HG03066 (cell line): ENCODE data around the gene ATP5F1E.

Experiments
- ATAC-seq: cut with Tn5 transposase; IDR thresholded peaks from one replicate; pipeline ENCODE4 v1.9.1; 2021; ENCODE audit warnings: low read depth; ENCODE audit not compliant: unreplicated experiment

The ATP5F1E gene

DNA sequence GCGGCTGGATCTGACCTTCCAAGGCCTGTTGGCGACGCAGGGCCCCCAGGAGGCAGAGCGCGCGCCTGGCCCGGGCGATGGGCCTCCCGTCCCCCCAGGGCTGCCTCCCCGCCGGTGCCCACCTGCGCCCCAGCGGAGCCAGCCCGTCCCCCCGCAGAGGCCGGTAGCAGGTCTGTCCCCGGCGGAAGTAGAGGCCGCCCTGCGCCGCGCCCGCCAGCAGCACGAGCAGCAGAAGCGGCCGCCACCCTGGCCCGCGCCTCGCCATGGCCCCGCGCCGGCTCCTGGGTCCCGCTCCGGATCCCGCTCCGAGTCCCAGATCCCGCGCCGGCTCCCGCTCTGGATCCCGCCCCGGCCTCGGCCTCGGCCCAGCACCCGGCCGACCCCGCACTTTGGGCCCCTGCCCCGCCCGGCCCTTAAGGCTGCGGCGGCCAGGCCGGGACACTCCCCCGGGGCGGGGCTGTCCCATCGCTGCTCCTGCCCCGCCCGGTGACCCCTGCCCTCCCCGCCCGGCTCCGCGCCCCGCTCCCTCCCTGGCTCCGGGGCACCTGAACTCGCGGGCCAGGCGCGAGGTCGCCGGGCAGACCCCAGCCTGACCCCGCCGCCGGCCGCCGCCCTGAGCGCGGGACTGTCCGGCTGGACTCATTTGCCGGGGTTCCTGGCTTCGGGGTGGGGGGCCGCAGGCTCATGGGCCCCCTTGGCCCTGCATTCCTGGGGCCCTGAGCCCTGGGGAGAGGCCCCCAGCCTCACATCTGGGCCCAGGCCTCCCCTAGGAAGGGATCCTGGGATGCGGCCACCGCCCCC lies 25.1 kb downstream of the ATP5F1E start, which contains the start of gene CTSZ:
Gene CTSZ, minus strand, starts transcription at position 391 of the 801 bp plus-strand sequence. Its CDS starts 126 bp downstream, at position 265.
- ATAC-seq = no peak

- no peak for ATAC-seq
These were observed 25.8 kb downstream of the ATP5F1E start for GRCh38 chr20:59006167-59006863.

DNA sequence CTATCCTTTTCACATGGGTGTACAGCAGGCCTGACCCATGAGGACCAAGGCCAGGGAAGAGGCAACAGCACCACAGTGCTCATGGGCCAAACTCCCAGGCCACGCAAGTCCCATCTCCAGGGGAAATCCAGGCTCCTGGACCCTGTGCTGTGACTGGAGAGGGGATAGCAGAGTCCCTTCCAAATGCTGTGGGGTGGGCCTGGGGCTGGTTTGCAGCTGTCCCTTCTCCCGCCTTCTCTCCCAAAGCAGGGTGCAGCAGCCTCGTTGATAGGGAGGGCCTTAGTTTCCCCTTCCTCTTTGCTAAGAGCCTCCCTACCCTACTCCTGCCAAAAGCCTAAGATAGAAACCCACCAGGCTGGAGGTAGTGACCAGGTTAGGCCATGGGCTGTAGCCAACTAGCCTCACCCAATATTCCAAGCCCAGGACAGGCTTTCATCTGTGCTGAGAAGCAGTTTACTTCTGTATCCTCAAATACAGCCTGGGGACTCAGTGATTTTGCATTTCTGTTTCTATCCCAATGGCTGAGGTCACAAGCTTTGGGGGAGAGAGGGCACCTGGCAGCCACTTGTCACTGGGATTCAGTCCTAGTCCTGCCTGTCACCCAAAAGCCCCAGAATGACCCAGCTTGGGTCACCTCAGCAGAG lies 26.5 kb downstream of the ATP5F1E start:
- no peak for ATAC-seq

DNA sequence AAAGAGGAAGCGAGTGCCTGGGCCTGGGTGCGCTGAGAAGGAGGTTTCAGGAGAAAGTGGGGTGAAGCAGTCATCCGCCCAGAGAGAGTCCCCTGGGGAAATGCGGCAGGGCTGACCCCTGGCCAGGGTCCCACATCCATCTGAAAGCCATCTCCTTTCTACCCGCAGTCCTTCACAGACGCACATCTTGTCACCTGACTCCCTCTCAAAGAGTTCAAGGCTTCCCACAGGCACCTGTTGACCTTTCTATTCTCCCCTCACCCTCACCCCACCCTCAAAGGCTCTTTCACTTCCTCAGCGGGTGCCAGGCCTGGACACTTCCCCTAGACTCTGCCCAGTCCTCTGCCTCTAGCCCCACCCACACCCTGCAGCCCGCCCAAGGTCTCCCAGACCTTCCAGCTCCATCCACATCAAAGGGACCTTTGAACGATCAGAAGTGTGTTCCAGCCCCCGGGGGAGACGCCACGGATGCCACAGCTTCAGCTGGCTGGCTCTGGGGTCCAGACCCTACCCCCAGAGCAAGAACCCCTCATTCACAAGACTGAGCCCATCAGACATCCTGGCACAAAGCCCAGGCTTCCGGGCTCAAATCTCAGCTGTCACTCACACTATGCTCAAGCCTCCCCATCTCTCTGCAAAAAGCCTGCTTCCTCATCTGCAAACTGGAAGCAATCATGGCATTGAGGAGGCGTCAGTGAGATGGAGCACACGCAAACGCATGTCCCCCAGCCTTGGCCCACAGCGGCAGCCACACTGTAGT lies 27.2 kb downstream of the ATP5F1E start:
- ATAC-seq = peak; percentile 61

GRCh38 chr20:59004493-59004762 lies 27.7 kb downstream of the ATP5F1E start:
- no peak for ATAC-seq

GRCh38 chr20:59003836-59004492 lies 28.2 kb downstream of the ATP5F1E start:
- no peak for ATAC-seq

GRCh38 chr20:59002874-59003399 lies 29.2 kb downstream of the ATP5F1E start:
- ATAC-seq = no peak

DNA sequence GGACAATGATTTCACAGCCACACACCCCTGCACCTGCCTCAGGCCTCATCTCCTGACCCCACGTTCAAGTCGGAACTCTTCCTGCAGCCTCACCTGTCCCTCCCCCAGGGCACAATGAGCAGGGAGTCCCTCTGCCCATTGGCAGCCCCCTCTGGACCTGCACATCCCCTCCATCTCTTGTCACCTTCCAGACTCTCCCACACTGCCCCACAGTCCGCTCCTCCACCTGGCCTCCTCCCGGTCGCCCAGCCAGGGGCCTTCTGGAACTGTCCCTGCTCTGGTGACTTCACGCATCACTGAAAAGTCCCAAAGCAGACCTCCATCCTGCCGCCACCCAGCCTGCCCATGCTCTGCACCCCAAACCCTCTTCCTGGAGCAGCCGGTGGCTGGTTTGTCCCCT lies 29.7 kb downstream of the ATP5F1E start:
- no peak for ATAC-seq

GRCh38 chr20:59001449-59002171 lies 30.5 kb downstream of the ATP5F1E start:
- no peak for ATAC-seq

DNA sequence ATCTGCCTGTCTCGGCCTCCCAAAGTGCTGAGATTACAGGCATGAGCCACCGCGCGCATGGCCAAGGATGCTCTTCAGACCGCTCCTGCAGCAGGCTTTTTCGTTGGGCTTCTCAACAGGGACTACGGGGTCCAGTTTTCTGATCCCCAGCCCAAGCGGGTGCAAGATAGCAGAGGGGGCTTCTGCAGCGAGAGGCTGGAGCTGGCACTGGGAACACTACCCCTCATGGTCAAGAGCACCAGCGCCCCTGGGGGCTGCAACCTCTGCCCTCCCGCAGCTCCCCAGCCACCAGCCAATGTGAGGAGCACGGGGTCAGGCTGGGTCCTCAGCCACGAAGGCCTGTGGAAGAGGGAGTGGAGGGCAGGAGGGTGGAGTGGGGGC lies 31.1 kb downstream of the ATP5F1E start:
- no peak for ATAC-seq

- ATAC-seq = no peak
These were observed 31.8 kb downstream of the ATP5F1E start for GRCh38 chr20:59000326-59000725.

- ATAC-seq = no peak
These were observed 33.5 kb downstream of the ATP5F1E start for GRCh38 chr20:58998656-58999055.

DNA sequence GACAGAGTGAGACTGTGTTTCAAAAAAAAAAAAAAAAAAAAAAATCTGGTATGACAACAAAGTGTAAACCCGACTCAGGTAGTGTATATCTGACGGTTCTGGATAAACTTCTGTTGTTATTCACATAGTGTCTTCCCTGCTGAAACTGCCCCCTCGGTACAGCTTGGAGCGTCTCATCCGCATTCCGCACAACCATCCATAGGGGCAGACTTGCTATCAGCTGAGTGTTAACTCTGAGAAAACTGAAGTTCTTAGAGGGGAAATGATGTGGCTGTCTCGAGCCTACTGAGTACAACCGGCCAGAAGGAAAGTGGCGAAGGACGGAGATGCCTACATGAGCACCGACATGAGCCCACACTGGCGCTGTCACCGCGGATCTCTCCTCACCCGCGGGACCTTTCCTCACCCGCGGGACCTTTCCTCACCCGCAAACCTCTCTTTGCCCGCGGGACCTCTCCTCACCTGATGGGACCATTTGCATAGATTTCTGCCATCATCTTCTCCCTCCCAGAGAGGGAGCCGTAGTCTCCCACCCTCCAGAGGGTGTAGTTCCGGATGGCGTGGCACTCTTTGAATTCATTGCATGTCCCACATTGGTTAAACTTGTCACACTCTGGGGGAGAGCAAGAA lies 34.9 kb downstream of the ATP5F1E start:
- no peak for ATAC-seq

- ATAC-seq = no peak
These were observed 35.9 kb downstream of the ATP5F1E start for GRCh38 chr20:58996226-58996611.

- no peak for ATAC-seq
These were observed 36.5 kb downstream of the ATP5F1E start for GRCh38 chr20:58995461-58996225.

GRCh38 chr20:58994390-58995159 lies 37.6 kb downstream of the ATP5F1E start:
- no peak for ATAC-seq

- ATAC-seq = no peak
These were observed 38.5 kb downstream of the ATP5F1E start for GRCh38 chr20:58993332-58994248.
